ENCODE data around the gene METTL26. TPM values are rescaled to one million over a fixed set of nuclear protein-coding genes. Genes with fewer than 3 reads are reported as not detected.

The METTL26 gene
- total and polyA plus RNA-seq, 9 of the 15 experiments (the other 6 are each of a cell fraction or from before 2014, with no cell fraction given) = 7.3 to 262 (median 80.9) TPM

GRCh38 chr16:637081-638018, 1.2 kb upstream of the METTL26 start (continued):
- no peak for TF ChIP-seq ZNF609 (CRISPR knock-in tag; IDR thresholded peaks at IDR 0.05; ENCODE audit: borderline replicate concordance)
- TF ChIP-seq CBFA2T2 (conservative IDR thresholded peaks at IDR 0.05) = 0 out of 2 replicates have a peak, but pooled peaks have one; percentile 7
- TF ChIP-seq, protein P1, sequence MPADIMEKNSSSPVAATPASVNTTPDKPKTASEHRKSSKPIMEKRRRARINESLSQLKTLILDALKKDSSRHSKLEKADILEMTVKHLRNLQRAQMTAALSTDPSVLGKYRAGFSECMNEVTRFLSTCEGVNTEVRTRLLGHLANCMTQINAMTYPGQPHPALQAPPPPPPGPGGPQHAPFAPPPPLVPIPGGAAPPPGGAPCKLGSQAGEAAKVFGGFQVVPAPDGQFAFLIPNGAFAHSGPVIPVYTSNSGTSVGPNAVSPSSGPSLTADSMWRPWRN (IDR thresholded peaks at IDR 0.05; ENCODE audit: low read depth) = no peak
- TF ChIP-seq BRF1 (IDR thresholded peaks at IDR 0.05; ENCODE audit: borderline replicate concordance, extremely low read depth, insufficient read length) = no peak
- TF ChIP-seq SPI1 (IDR thresholded peaks at IDR 0.05; ENCODE audit: borderline replicate concordance, low read depth, low read length) = no peak
- TF ChIP-seq TAF9B (IDR thresholded peaks at IDR 0.05; ENCODE audit: partially characterized antibody) = no peak
- TF ChIP-seq HCFC1 (IDR thresholded peaks at IDR 0.05; ENCODE audit: low read depth, low read length) = no peak
- no peak for TF ChIP-seq MAFG (tag; conservative IDR thresholded peaks at IDR 0.05)
- TF ChIP-seq, protein P2, sequence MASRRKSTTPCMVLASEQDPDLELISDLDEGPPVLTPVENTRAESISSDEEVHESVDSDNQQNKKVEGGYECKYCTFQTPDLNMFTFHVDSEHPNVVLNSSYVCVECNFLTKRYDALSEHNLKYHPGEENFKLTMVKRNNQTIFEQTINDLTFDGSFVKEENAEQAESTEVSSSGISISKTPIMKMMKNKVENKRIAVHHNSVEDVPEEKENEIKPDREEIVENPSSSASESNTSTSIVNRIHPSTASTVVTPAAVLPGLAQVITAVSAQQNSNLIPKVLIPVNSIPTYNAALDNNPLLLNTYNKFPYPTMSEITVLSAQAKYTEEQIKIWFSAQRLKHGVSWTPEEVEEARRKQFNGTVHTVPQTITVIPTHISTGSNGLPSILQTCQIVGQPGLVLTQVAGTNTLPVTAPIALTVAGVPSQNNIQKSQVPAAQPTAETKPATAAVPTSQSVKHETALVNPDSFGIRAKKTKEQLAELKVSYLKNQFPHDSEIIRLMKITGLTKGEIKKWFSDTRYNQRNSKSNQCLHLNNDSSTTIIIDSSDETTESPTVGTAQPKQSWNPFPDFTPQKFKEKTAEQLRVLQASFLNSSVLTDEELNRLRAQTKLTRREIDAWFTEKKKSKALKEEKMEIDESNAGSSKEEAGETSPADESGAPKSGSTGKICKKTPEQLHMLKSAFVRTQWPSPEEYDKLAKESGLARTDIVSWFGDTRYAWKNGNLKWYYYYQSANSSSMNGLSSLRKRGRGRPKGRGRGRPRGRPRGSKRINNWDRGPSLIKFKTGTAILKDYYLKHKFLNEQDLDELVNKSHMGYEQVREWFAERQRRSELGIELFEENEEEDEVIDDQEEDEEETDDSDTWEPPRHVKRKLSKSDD (conservative IDR thresholded peaks at IDR 0.05; ENCODE audit: low read length) = no peak
- 0 out of 4 replicates have a peak, but pooled peaks of 1 of the 2 experiments have one; percentile 49 for TF ChIP-seq FOXA3 (CRISPR knock-in tag; conservative IDR thresholded peaks at IDR 0.05 in 1 of 2, IDR thresholded peaks at IDR 0.05 in 1 of 2)
- no peak for TF ChIP-seq IFI16 (CRISPR knock-in tag; IDR thresholded peaks at IDR 0.05)
- no peak for TF ChIP-seq RBM15 (IDR thresholded peaks at IDR 0.05; ENCODE audit: insufficient read depth, low read length)
- 0 out of 4 replicates have a peak, but pooled peaks of 1 of the 2 experiments have one; percentile 24 for TF ChIP-seq HDAC1 (IDR thresholded peaks at IDR 0.05)
- TF ChIP-seq SIN3B (IDR thresholded peaks at IDR 0.05; ENCODE audit: low read depth) = no peak
- no peak for TF ChIP-seq NFE2 (IDR thresholded peaks at IDR 0.05; ENCODE audit: low read depth)
- 0 out of 2 replicates have a peak, but pooled peaks have one; percentile 1 for TF ChIP-seq CBX1 (IDR thresholded peaks at IDR 0.05; ENCODE audit: low read depth)
- TF ChIP-seq CREBBP (IDR thresholded peaks at IDR 0.05; ENCODE audit: low read depth, low read length) = no peak
- TF ChIP-seq MYNN (IDR thresholded peaks at IDR 0.05) = 0 out of 2 replicates have a peak, but pooled peaks have one; percentile 8
- no peak for TF ChIP-seq MYNN (CRISPR knock-in tag; IDR thresholded peaks at IDR 0.05)
